GM18870 (cell line): ENCODE measurements around the gene PLA2R1.

Experiments used
- ATAC-seq: cut with Tn5 transposase; IDR thresholded peaks from one replicate; pipeline ENCODE4 v1.9.1; 2021; ENCODE audit warnings: moderate library complexity; ENCODE audit not compliant: unreplicated experiment

Gene PLA2R1

GRCh38 chr2:160033732-160034392 lies 28.6 kb downstream of the PLA2R1 start:
- no peak for ATAC-seq

DNA sequence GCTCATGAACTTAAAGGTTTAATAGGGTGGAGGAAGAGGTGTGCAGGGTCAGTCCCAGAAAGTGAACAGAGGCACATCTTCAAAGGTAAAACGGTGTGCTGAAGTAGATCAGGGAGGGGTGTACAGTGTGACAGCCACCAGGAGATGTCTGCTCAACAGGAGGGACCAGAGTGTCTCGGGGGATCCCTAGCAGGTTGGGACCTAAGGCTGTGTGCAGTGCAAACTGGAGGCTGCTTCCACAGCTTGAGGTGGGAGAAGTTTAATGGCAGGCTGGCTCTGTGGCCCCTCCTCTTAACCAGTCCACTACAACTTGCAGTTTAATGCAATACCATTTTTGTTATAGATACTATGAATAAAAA lies 33.2 kb downstream of the PLA2R1 start:
- ATAC-seq, result no peak

DNA sequence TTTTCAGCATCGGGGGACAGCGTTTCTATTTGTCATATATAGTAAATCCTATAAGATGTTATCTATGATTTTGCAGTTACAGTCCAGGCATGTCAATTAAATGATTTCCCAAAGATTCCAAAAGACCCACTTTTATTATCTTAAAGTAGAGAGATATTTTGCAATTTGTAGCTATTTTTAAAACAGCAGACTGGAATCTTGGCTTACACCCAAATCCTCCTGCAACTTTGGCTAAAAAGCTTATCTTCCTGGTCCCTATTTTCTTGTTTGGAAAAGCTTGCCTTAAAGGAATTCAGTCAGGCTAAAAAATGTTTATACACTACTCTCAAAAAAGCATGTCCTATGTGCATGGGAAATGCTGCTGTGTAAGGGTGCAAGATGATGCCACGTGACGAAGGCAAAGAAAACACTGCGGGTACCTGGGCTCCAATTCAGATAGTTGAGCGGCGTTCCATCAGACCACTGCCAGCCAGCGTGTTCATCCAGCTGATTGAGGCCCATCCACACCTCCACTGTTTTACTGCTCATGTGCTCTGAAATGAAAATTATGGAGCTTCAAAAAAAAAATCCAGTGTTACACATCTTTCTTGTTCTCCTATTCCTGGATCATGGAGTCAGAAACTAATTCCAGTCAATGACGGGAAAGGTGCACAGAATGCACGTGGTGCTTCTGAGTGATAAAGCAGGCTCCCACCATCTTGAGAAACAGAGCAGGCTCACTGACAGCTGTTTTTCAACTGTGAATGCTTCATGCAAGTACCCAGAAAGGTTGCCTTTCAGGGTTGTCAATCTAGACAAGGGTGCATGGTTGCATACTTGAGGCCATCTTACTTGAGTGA lies 33.8 kb downstream of the PLA2R1 start:
- no peak for ATAC-seq

- no peak for ATAC-seq
These were observed 40.3 kb downstream of the PLA2R1 start for GRCh38 chr2:160022162-160022561.

GRCh38 chr2:160019374-160020090 lies 42.9 kb downstream of the PLA2R1 start:
- no peak for ATAC-seq

DNA sequence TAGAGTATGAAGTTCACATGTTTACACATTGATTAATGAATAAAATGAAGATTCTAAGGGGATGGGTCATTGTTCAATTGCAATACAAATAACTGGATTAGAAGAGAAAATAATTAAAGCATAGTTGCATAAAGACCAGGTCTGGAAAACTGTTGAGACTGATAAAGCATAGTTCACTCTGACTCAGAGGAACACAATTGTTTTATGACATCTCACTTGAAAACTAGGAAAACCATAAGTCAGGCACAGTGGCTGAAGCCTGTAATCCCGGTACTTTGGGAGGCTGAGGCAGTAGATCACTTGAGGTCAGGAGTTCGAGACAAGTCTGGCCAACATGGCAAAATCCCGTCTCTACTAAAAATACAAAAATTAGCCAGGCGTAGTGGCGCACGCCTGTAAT lies 46.7 kb downstream of the PLA2R1 start:
- no peak for ATAC-seq

- ATAC-seq, result no peak
These were observed 48.2 kb downstream of the PLA2R1 start for GRCh38 chr2:160014227-160014626.

DNA sequence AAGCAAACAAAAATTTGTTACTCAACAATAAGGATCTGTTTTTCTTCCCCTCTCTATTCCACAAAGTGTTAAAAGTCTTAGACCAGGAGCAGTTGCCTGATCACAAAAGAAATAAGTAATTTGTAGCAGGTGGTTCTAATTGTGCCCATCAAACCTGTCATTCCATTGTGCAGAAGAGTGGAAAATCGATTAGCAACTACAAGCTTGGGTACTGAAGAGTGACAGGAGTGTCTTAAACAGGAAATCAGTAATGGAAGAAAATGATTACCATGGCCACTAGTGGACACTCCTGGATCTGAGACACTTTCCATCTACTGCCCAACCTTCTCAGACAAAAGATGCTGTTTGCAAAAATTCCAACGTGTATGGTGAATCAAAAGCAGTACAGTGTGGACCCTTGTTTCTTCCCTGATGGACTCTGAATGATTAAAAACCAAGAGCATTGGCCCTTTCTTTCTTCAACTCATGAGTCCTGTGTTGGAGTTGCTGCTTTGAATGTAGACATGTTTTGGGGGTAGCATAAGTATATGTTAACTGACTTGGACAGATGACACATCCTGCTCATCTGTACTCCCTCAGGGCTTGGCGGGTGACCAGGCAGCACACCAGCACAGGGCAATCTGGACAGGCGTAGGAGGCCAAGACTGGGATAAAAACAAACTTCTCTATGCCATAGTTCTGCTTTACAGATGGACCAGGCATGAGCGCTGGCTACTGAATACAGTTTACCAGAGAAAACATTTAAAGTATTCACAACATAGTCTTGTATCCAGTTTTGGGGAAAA lies 51.9 kb downstream of the PLA2R1 start:
- no peak for ATAC-seq

GRCh38 chr2:160007111-160007510 lies 55.3 kb downstream of the PLA2R1 start:
- no peak for ATAC-seq

GRCh38 chr2:160006475-160006874 lies 55.9 kb downstream of the PLA2R1 start:
- peak; percentile 68 for ATAC-seq

DNA sequence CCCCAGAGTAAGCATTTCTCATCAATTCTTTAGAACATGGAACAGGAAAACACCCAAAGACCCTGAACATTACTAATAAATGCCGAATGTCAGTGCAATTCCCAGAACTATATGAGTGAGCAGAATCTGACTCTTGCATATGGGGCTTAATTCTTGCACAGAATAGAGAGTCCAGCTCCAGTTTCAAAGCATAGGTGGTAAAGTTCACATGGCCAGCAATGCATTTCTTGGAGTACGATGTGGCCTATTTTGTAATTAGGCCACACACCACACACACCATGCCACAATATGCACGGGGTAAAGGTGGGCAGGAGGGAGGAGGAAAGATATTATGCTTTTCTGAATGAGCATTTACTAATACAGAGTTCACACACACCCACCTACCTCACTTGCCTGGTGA lies 56.5 kb downstream of the PLA2R1 start:
- no peak for ATAC-seq

GRCh38 chr2:160005476-160005875 lies 56.9 kb downstream of the PLA2R1 start:
- no peak for ATAC-seq

- ATAC-seq, result no peak
These were observed 63.5 kb downstream of the PLA2R1 start for GRCh38 chr2:159998961-159999360.

DNA sequence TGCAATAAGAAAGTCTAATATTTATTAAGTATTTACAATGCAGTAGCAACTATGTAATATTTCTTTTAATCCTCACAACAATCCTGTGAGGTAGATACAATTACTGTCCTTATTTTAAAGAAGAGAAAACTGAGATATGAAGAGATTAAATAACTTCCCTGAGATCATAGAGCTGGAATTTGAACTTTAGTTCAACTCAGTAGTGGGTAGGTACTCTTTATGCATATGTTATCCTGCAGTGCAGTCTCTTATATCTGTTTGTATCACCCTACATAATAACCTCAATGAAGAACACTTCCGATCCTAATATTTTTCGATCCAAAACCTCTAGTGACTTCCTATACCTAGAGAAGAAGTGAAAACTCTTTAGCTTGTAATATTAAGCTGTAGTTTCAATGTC lies 64.2 kb downstream of the PLA2R1 start:
- no peak for ATAC-seq

DNA sequence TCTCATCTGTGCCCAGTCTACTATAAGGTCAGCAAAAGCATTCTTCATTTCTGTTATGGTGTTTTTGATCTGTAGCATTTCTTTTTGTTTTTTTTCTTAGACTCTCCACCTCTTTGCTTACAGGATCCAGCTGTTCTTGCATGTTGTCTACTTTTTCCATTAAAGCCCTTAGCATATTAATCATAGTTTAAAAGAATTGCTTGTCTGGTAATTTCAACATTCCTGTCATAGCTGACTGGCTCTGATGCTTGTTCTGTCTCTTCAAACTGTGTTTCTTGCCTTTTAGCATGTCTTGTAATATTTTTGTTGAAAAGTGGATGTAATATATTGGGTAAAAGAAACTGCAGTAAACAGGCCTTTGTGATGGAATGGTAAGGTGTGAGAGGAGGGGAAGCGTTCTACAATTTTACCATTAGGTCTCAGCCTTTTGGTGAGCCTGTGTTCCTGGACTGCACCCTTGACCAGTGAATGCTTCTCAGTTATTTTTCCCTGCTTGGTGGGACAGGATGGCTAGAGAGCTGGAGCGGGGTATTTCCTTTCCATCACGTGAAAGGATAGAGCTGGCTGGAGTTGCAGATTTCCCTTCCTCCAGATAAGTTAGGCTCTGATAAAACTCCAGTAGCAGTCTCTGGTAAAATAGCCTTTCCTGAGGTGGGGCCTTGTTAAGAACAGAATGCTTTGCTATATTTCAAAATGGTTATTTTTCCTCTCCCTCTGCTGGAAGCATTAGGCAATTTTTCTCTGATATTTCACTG lies 65.4 kb downstream of the PLA2R1 start:
- no peak for ATAC-seq

DNA sequence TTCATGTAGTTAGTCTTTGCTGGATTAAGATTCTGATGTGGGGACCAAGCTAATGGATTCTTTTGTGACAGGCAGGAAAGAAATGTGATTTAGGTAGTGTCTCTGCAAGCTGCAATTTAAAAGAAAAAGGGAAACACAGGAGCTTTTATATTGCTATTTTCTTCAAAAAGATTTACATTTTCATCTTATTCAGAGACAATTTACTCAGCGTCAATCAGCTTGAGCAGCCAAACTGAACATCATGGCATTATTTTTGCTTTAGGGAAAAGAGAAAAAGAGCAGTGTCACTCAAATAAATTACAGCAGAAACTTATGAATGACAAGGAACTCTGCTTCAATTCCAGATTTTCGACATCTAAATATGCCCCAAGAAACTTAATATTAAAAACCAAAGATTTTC lies 67.4 kb downstream of the PLA2R1 start:
- no peak for ATAC-seq

DNA sequence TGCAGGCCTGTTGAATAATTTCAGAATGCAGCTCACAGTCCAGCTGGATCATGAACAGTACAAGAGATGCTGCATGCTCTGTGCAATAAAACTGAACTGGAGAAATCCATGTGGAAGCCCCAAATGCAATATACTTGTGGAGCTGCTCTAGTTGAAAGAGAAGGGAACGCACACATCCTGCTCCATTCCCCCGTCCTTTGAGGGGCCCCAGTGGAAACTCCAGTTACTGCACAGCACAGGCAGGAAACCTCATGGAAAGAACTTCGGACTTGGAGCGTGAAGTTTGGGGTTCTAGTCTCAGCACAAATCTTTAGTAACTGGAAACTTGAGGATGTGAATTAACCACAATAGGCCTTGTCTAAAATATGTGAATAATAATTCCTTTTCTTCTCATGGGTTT lies 73.2 kb downstream of the PLA2R1 start:
- no peak for ATAC-seq

GRCh38 chr2:159988412-159988970 lies 73.9 kb downstream of the PLA2R1 start:
- no peak for ATAC-seq

DNA sequence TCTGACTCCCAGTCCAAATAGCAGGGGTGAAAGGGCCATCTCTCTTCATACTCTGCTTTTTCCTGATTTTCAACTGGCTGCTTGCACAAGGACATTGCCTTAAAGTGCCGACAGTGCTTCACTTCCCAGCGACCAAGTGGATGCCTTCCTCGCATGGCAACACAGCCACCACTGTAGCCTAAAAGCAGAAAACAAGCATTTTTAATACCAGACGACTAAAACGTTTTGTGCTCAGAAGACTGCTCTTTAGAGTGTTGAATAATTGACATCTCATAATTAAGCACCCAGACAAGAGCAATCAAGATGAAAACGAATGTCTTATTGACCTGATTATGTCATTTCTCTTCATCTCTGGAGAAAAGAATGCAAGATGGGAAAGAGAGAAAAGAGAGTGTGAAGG lies 75.2 kb downstream of the PLA2R1 start:
- ATAC-seq, result no peak

DNA sequence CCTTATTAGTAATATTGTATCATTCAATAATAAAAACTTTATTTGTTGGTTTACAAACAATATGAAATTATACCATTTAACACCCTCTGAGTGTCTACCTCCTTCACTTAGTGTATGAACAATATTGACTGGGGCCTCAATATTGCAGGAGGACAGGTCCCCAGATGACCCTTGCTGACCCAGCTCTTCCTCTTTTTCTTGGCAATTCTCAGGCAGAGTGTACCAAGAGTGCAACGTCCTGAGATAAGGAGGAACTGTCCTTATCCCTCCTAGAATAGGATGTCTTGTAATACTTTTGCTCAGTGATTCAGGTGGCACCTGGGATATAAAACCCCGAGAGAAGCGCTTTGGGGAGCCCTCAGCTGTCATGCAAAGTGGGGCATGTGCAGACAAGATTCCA lies 76.8 kb downstream of the PLA2R1 start:
- ATAC-seq, result no peak
